HG03095 (cell line): Measurements from ENCODE around the gene GPHN.
"Not testable (repeated sequence)": the region's sequence is repeated elsewhere in the genome, so short reads cannot be mapped to it uniquely, and the experiment has no call there.

Experiments used
- ATAC-seq: cut with Tn5 transposase; IDR thresholded peaks from one replicate; pipeline ENCODE4 v1.9.1; 2021; ENCODE audit warnings: moderate library complexity; ENCODE audit not compliant: unreplicated experiment

Gene GPHN

GRCh38 chr14:67016856-67017255 lies 508.9 kb downstream of the GPHN start:
- ATAC-seq: no peak

GRCh38 chr14:67018720-67019119 lies 510.8 kb downstream of the GPHN start:
- peak; percentile 65 for ATAC-seq

DNA sequence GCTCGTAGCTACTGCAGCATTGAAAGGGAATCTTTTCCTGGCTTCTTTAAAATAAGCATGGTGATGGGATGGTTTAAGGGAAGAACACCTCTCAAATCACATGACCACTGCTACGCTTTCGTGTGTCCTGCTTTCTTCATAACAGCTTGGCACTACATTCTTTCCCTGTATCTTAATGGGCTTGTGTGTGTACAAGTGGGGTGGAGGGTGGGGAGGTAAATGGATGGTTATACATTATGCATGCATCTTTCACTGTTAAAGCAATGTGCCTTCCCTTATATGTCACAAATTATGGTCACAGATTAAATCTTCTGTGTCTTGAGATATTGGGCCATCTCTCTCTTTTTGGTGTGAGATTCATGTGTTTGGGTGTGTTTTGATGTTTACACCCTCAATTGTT lies 511.8 kb downstream of the GPHN start:
- ATAC-seq: no peak

DNA sequence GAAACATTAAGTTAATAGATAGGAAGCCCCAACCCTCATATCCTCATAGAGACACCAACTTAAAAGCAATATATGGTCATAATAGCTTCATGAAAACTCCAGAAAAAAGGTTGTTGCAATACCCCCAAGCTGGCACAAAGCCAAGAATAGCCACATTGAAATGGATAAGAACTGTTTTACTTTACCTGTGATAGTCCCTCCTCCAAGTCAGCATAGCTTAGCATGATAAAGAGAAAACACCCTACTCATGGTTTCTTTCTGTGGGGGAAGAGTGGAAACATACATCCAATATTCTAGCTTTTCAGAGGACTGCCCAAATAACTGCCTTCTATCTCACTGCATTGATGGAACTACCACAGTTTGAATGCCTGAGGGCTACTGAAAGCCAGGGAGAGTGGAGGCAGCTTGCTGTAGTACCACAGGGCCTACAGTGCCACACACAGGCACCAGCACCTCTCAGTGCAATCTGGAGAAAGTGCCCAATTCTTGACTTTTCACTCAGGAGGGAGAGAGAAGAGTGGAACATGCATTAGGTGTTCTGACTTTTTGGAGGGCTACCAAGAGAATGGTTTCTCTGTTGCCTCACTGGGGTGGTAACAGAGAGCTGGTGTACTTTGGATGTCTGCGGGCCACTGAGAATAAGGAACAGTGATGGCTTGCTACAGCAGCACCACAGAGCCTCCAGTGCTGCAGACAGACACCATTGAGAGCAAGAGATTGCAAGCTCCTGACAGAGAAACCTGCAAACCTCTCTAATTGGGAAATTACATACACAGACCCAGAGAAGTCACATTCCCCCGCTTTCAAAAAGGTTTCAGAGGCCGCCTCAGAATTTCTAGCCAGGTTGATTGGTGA lies 524.2 kb downstream of the GPHN start:
- no peak for ATAC-seq

GRCh38 chr14:67045440-67045839 lies 537.5 kb downstream of the GPHN start:
- ATAC-seq: no peak

- no peak for ATAC-seq
Measured at GRCh38 chr14:67050896-67051295, 542.9 kb downstream of the GPHN start.

DNA sequence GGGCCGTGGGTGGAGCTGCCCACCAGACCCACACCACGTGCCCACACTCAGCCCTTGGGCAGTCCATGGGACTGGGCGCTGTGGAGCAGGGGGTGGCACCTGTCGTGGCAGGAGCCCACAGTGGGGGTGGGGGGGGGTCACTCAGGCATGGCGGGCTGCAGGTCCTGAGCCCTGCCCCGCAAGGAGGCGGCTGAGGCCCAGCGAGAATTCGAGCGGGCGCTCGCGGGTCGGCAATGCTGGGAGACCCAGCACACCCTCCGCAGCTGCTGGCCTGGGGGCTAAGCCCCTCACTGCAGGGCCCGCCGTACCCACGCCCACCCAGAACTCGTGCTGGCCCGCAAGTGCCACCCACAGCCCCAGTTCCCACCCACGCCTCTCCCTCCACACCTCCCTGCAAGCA lies 548.7 kb downstream of the GPHN start:
- no peak for ATAC-seq

DNA sequence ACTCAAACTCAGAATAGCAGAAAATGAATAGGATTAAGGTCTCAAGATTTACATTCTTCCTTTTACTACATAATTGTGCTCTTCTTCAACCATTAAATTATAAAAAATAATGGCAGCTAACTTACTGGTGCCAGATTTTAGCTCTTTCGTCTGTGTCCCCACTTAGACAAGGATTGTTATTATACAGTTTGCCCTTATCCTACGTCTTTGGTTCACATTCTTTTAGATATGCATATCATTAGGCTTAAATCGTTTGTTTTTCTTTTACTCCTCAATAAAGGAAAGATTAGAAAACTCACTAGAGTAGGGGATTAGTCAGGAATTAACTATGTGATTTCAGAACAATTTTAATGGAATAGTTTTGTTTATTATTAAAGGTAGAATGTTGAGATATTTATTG lies 551.6 kb downstream of the GPHN start:
- no peak for ATAC-seq

GRCh38 chr14:67060546-67060945 lies 552.6 kb downstream of the GPHN start:
- no peak for ATAC-seq

GRCh38 chr14:67067070-67067814 lies 559.3 kb downstream of the GPHN start:
- ATAC-seq: not testable (repeated sequence)

DNA sequence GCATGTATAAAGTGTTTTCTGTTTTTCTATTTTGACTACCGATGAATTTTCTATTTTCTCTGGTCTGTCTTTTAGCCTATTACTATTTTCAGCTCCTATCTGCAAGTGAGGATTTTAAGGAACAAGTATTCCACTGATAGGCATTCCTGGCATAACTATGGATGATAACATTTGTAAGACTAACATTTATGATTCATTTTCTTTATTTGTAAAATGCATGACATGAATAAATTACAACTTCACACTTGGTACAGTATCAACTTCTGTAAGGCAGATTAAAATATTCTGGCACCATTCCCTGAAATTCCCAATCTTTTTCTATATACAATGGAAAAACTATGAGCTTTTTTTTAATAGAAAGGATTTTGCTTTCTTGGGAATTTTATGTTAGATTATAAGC lies 560.3 kb downstream of the GPHN start:
- no peak for ATAC-seq

- no peak for ATAC-seq
Measured at GRCh38 chr14:67071506-67071905, 563.6 kb downstream of the GPHN start.

DNA sequence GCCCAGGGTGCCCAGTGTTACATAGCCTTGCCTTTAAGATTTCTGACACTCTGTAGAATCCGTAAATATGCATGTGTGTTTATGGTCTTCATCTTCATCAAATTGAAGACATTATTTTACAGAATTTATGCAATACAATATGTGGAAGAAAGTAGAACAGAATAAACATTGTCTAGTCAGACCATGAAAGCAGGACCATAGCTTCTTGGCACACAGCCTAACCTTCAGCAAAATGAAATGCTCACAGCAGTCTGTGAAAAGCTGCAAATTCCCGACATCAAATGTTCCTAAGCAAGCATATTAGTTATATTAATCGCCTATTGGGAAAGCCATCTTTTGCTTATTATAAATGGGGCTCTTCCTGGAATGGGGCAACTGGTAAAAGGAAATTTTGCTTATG lies 570.0 kb downstream of the GPHN start:
- no peak for ATAC-seq

DNA sequence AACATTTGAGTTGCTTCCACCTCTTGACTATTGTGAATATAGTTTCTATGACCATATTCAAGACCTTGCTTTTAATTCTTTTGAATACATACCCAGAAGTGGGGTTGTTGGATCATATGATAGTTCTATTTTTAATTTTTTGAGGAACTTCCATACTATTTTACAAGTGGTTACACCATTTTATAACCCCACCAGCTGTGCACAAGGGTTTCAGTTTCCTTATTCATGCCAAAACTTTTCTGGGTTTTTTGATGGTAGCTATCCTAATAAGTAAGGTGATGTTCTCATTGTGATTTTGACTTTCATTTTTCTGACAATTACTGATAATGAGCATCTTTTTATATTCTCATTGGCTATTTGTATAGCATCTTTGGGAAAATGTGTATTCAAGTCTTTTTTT lies 571.9 kb downstream of the GPHN start:
- ATAC-seq: no peak

- ATAC-seq: no peak
Measured at GRCh38 chr14:67108230-67108629, 600.3 kb downstream of the GPHN start.

GRCh38 chr14:67111022-67111421 lies 603.1 kb downstream of the GPHN start:
- ATAC-seq: no peak

DNA sequence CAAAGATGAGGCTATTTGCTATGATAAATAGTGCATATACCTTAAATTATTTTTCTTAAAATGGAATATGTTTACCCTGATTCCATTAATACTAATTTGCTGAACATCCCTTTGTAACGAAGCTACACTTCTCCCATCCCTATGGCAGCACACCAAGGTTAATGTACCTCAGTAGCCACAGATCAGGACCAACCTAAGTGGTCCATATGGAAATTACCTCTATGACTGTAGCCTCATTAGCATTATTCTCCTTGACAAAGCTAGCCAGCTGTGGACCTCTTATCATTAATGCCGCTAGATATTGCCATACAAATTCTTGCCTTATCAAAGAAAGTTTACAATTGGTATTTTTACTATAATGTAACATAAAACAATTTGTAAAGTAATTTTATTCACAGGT lies 604.4 kb downstream of the GPHN start:
- no peak for ATAC-seq

- no peak for ATAC-seq
Measured at GRCh38 chr14:67127174-67127573, 619.2 kb downstream of the GPHN start.

DNA sequence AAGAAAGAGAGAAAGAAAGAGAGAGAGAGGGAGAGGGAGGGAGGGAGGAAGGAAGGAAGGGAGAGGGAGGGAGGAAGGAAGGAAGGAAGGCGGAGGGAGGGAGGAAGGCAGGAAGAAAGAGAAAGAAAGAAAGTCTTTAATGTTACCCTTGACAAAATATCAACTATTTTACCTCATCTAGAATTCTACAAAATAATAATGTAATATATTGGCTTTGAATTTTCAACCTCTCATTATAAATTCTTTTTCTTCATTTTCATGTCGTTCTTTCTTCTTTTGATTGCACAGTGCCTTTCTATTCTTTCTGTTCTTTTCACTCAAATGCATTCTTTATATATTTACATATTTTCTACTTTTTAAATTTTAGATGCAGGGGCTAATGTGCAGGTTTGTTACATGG lies 621.8 kb downstream of the GPHN start:
- ATAC-seq: no peak

DNA sequence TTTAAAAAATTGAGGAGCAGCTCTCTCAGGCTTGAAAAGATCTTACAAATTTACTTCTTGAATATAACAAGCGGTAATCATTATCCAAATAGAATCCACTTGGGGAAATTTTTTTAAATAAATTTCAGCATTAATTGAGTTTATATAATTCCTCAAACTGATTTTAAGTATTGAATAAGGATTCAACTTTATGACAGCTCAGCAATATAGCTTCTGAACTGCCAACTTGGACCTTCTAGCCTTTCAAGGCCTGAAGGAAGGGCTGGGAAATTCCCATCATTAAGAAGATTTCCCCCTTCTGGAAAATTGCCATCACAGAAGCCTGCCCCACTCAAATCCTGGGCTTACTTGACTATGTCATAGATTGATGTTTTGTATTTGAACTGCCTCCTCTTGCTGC lies 623.7 kb downstream of the GPHN start:
- no peak for ATAC-seq

DNA sequence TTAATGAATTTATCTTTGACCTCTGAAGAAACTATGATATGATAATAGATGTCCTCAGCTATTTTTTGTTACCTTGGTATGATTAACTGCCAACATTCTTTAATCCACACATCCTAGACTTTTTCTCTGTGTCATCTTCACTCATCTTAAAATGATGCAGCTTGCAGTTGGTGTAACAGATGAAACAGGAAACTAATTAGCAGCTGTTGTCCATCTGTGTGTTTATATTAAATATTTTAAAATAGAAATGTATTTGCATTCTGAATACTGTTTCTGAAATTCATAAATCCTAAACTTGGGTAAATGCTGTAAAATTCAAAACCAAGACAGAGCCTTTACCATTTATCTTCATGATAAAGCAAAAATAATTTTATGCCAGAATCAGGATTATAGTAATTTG lies 625.2 kb downstream of the GPHN start:
- ATAC-seq: no peak
